Astrocyte of the spinal cord (primary cell): Measurements from ENCODE around the gene PXT1.

ENCODE experiments used
- DNase-seq: peaks from one replicate; pipeline ENCODE4 v3.0.0; 2011; ENCODE audit warnings: low read depth, low spot score
- H3K4me3 ChIP-seq: 2 replicates; pipeline ENCODE4 v1.5.1; 2011; ENCODE audit warnings: low read depth, mild to moderate bottlenecking, low read length, moderate library complexity
- CTCF ChIP-seq: IDR thresholded peaks from 2 replicates; pipeline ENCODE4 v1.5.1; 2012; ENCODE audit warnings: low read depth, mild to moderate bottlenecking, low read length, inconsistent platforms
- in situ Hi-C: cut with HindIII; loops from 2 replicates; pipeline ENCODE4 v1.10.0; 2017; ENCODE audit warnings: low sequenced_read_pairs

The PXT1 gene

GRCh38 chr6:36377594-36377993 is 65.1 kb downstream of the PXT1 start:
- in situ Hi-C loops: no loop called here
- DNase-seq: no peak
- no peak for TF ChIP-seq CTCF
- no peak overlapping the region for H3K4me3 ChIP-seq

DNA sequence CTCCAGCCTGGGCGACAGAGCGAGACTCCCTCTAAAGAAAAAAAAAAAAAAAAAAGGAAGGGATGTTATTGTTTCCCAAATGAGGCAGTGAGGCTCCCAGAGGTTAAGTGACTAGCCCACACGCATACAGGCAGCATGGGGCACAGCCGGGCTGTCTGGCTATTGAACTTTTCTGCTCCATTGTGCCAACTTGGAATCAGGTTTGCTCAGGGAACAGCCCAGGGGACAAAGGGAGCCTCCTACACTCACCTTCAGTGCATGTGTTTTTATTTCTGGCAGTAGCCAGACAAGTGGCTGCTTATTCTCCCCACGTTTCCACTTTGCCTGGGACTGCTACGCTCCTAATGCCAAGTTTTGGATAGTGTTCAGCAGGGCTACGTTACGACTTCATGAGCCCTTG is 65.9 kb downstream of the PXT1 start:
- DNase-seq: no peak
- TF ChIP-seq CTCF: no peak
- H3K4me3 ChIP-seq: no peak overlapping the region
- in situ Hi-C loops: no loop called here

GRCh38 chr6:36376183-36376582 is 66.5 kb downstream of the PXT1 start:
- H3K4me3 ChIP-seq: no peak overlapping the region
- TF ChIP-seq CTCF: no peak
- no peak for DNase-seq
- in situ Hi-C loops: no loop called here

GRCh38 chr6:36375644-36376155 is 67.0 kb downstream of the PXT1 start:
- TF ChIP-seq CTCF: no peak
- in situ Hi-C loops: no loop called here
- DNase-seq: no peak
- H3K4me3 ChIP-seq: no peak overlapping the region

- TF ChIP-seq CTCF: no peak
- no peak overlapping the region for H3K4me3 ChIP-seq
- in situ Hi-C loops: no loop called here
- DNase-seq: no peak
Observed at GRCh38 chr6:36374972-36375371, 67.7 kb downstream of the PXT1 start.

GRCh38 chr6:36374194-36374593 is 68.5 kb downstream of the PXT1 start:
- DNase-seq: no peak
- no peak for TF ChIP-seq CTCF
- no peak overlapping the region for H3K4me3 ChIP-seq
- in situ Hi-C loops: no loop called here
